Neural progenitor cell (in vitro differentiated cells): ENCODE measurements around the gene STX8. TPM values are rescaled to one million over a fixed set of nuclear protein-coding genes. Genes with fewer than 3 reads are reported as not detected.

Experiments used
- DNase-seq: peaks from one replicate; pipeline ENCODE4 v3.0.0-alpha.2; 2016; ENCODE audit warnings: low spot score
- H2AFZ ChIP-seq: fragments of 200-600 bp; sonication (generic); replicated peaks from 2 replicates; pipeline ENCODE4 v1.6.1; 2016; ENCODE audit warnings: antibody characterized with exemption
- H3F3A ChIP-seq: fragments of 200-600 bp; sonication (generic); 2 replicates; pipeline ENCODE4 v1.6.1; 2016; ENCODE audit warnings: antibody characterized with exemption, low read depth
- H3K27ac ChIP-seq: fragments of 200-600 bp; sonication (generic); 2 replicates; pipeline ENCODE4 v1.5.1; 2016; ENCODE audit warnings: mild to moderate bottlenecking
- H3K27me3 ChIP-seq: fragments of 200-600 bp; sonication (generic); 2 replicates; pipeline ENCODE4 v1.6.1; 2016; ENCODE audit warnings: mild to moderate bottlenecking, moderate library complexity
- H3K36me3 ChIP-seq: fragments of 200-600 bp; sonication (generic); 2 replicates; pipeline ENCODE4 v1.5.1; 2016
- H3K4me1 ChIP-seq: fragments of 200-600 bp; sonication (generic); 2 replicates; pipeline ENCODE4 v1.6.1; 2016; ENCODE audit warnings: mixed run types
- H3K4me2 ChIP-seq: fragments of 200-600 bp; sonication (generic); 2 replicates; pipeline ENCODE4 v1.6.1; 2016
- H3K4me3 ChIP-seq: fragments of 200-600 bp; sonication (generic); 2 replicates; pipeline ENCODE4 v1.5.1; 2016
- H3K79me2 ChIP-seq: fragments of 200-600 bp; sonication (generic); 2 replicates; pipeline ENCODE4 v1.6.1; 2016; ENCODE audit warnings: low read depth
- H3K9ac ChIP-seq: fragments of 200-600 bp; sonication (generic); 2 replicates; pipeline ENCODE4 v1.6.1; 2016
- H3K9me3 ChIP-seq: fragments of 200-600 bp; sonication (generic); 2 replicates; pipeline ENCODE4 v1.5.1; 2016; ENCODE audit warnings: low read depth
- H4K20me1 ChIP-seq: fragments of 200-600 bp; sonication (generic); 2 replicates; pipeline ENCODE4 v1.6.1; 2016; ENCODE audit warnings: low read depth
- H3K27ac Mint-ChIP-seq: 3 replicates; pipeline ENCODE4 v1.8.0; 2021; ENCODE audit warnings: mixed read lengths
- H3K27me3 Mint-ChIP-seq: 2 replicates; pipeline ENCODE4 v1.8.0; 2022; ENCODE audit warnings: low read depth, mild to moderate bottlenecking, inconsistent platforms, moderate library complexity, mixed read lengths; ENCODE audit not compliant: insufficient read depth
- H3K36me3 Mint-ChIP-seq: 3 replicates; pipeline ENCODE4 v1.8.0; 2021; ENCODE audit warnings: mixed read lengths
- H3K4me1 Mint-ChIP-seq: 3 replicates; pipeline ENCODE4 v1.8.0; 2021; ENCODE audit warnings: mixed read lengths
- H3K4me3 Mint-ChIP-seq: 3 replicates; pipeline ENCODE4 v1.8.0; 2021; ENCODE audit warnings: mild to moderate bottlenecking, moderate library complexity, mixed read lengths
- H3K9me3 Mint-ChIP-seq: 3 replicates; pipeline ENCODE4 v1.8.0; 2020; ENCODE audit warnings: mixed read lengths
- EZH2 ChIP-seq: fragments of 200-600 bp; sonication (generic); IDR thresholded peaks from 2 replicates; pipeline ENCODE4 v1.6.1; 2017; ENCODE audit warnings: antibody characterized with exemption, mild to moderate bottlenecking, moderate library complexity
- EZH2phosphoT487 ChIP-seq: fragments of 200-600 bp; sonication (generic); IDR thresholded peaks from 2 replicates; pipeline ENCODE4 v1.6.1; 2017; ENCODE audit warnings: antibody characterized with exemption
- total RNA-seq: library from RNA; depleted of rRNA; stranded (reverse); fragments of >200 nt; gene quantifications from 2 replicates; pipeline ENCODE4 v1.2.3, GENCODE V29; 2015; ENCODE audit warnings: low replicate concordance
- TF ChIP-seq, protein P1 (sequence below): fragments of 200-600 bp; sonication (generic); IDR thresholded peaks from 2 replicates; pipeline ENCODE4 v1.5.1; 2017; ENCODE audit warnings: antibody characterized with exemption, mild to moderate bottlenecking

STX8 gene
- total RNA-seq, 1 donor from 2014 or later: 79.7 TPM

DNA sequence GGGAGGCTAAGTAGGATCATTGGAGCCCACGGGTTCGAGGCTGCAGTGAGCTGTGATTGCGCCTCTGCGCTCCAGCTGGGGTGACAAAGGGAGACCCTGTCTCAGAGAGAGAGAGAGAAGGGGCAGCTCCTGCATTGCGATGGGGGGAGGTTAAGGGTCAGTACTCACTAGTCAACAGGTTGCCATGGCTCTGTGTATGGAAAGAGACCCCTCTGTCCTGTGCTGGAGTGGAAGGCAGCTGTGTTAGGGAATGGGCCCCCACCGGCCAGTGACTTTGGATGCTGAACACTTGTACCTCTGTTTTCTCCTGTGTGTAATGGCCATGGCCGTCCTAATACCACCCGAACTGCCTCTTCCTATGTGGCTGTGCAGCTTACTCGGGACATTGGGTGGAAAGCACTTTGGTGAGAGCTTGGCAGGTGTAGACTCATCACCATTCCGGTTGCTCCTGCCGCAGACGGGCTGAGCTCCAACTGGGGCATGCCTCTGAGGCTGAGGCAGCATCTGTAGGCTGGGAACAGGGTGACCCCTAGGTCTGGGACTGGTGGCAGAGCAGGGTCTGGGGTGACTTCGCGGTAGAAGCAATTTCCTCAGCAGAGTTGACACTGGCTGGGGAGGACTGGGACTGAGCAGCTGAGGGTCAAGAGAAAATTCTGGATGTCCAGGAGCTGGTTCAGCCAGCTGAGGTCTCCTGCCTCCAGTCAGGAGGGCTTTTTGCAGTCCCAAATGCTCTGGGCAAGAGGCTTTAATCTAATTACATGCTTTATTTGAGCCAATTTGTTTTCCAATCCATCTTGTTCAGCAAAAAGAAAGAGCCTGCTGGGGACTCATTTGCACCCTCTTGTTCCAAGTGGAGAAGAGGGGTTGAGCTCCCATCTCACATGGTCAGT is 369.9 kb downstream of the STX8 start:
- H3K4me3 Mint-ChIP-seq: no peak overlapping the region
- no peak overlapping the region for H2AFZ ChIP-seq
- no peak overlapping the region for H3K9ac ChIP-seq
- H3K27ac ChIP-seq: no peak overlapping the region
- peak overlapping the region; percentile 56 for H3K4me2 ChIP-seq
- H3K4me3 ChIP-seq: no peak overlapping the region
- peaks cover 16% of the 10 kb centered on the region for H3K4me1 ChIP-seq
- no peaks in the 10 kb centered on the region for H3K9me3 ChIP-seq
- peaks cover 12% of the 10 kb centered on the region for H3F3A ChIP-seq
- peaks cover 39% of the 10 kb centered on the region for H3K27me3 Mint-ChIP-seq
- peaks cover 27% of the 10 kb centered on the region for H4K20me1 ChIP-seq
- no peak overlapping the region for H3K27ac Mint-ChIP-seq
- TF ChIP-seq EZH2 (no peak), EZH2phosphoT487 (no peak)
- TF ChIP-seq, protein P1, sequence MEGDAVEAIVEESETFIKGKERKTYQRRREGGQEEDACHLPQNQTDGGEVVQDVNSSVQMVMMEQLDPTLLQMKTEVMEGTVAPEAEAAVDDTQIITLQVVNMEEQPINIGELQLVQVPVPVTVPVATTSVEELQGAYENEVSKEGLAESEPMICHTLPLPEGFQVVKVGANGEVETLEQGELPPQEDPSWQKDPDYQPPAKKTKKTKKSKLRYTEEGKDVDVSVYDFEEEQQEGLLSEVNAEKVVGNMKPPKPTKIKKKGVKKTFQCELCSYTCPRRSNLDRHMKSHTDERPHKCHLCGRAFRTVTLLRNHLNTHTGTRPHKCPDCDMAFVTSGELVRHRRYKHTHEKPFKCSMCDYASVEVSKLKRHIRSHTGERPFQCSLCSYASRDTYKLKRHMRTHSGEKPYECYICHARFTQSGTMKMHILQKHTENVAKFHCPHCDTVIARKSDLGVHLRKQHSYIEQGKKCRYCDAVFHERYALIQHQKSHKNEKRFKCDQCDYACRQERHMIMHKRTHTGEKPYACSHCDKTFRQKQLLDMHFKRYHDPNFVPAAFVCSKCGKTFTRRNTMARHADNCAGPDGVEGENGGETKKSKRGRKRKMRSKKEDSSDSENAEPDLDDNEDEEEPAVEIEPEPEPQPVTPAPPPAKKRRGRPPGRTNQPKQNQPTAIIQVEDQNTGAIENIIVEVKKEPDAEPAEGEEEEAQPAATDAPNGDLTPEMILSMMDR: no peak
- no peaks in the 10 kb centered on the region for H3K79me2 ChIP-seq
- peaks cover 21% of the 10 kb centered on the region for H3K4me1 Mint-ChIP-seq
- DNase-seq: peak; percentile 55
- no peaks in the 10 kb centered on the region for H3K36me3 Mint-ChIP-seq
- H3K36me3 ChIP-seq: no peaks in the 10 kb centered on the region
- peaks cover 84% of the 10 kb centered on the region for H3K27me3 ChIP-seq
- H3K9me3 Mint-ChIP-seq: peaks cover 14% of the 10 kb centered on the region

DNA sequence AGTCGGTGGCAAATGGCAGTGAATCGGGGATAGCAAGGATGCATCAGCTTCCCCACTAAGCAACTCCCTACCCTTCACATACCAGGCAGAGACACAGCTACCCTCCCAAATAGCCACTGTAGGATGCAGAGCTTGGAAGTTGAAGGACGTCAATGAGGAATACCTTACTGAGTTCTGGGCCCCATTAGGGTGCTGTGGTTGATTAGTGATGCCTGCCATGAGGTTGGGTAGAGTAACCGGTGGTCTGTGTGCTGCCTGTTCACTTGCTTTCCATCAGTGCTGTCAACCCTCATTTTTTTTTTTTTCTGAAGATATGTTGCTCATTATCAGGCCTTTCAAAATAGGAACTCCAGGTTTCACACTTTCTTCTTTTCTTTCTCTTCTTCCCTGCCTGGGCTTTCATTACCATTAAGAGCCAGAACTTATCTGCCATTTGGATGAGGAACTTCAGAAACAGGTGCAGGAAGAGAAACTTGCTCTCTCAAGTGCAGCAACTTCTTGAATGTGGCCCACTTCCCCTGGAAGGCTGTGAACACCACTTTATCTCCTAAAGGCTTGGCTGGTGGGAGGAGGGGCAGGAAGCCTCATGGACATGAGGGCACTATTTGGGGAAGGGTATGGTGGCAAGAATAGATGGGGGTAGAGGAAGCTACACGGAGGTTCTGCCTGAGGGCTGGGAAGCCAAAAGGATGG is 370.8 kb downstream of the STX8 start:
- Mint-ChIP-seq H3K36me3 (no peaks in the 10 kb centered on the region), H3K27me3 (peaks cover 33% of the 10 kb centered on the region), H3K4me1 (peaks cover 29% of the 10 kb centered on the region), H3K9me3 (peaks cover 14% of the 10 kb centered on the region), H3K27ac (no peak overlapping the region), H3K4me3 (peak overlapping the region; percentile 41)
- H4K20me1 ChIP-seq: peaks cover 35% of the 10 kb centered on the region
- no peak overlapping the region for H3K27ac ChIP-seq
- TF ChIP-seq EZH2 (no peak), EZH2phosphoT487 (no peak)
- TF ChIP-seq, protein P1: no peak
- DNase-seq: no peak
- H2AFZ ChIP-seq: no peak overlapping the region
- no peaks in the 10 kb centered on the region for H3K9me3 ChIP-seq
- H3K4me2 ChIP-seq: no peak overlapping the region
- H3K4me3 ChIP-seq: no peak overlapping the region
- H3K4me1 ChIP-seq: peaks cover 26% of the 10 kb centered on the region
- peaks cover 21% of the 10 kb centered on the region for H3F3A ChIP-seq
- no peaks in the 10 kb centered on the region for H3K36me3 ChIP-seq
- H3K27me3 ChIP-seq: peaks cover 86% of the 10 kb centered on the region
- H3K79me2 ChIP-seq: no peaks in the 10 kb centered on the region
- no peak overlapping the region for H3K9ac ChIP-seq

DNA sequence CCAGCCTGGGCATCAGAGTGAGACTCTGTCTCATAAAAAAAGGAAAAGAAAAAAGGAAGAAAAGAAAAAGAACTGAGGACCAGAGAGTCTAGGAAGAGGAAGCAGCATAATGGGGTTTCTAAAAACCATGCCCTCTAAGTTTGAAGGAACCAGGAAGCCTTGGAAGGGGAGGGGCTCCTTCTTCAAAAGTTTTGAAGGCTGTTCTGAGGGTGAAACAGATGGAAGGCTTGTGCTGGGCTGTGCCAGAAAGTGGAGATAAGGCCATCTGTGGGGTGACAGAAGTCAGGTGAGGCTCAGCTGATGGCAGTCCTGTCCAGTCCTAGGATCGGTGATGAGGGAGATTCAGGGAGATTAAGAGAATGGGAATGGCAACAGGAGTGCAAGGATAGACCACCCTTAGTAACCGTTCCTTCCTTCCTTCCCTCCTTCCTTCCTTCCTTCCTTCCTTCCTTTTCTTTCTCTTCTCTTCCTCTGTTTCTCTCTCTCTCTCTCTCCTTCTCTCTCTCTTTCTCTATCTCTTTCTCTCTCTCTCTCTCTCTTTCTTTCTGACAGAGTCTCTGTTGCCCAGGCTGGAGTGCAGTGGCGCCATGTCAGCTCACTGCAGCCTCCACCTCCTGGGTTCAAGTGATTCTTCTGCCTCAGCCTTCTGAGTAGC is 371.7 kb downstream of the STX8 start:
- Mint-ChIP-seq H3K9me3 (peaks cover 19% of the 10 kb centered on the region), H3K4me1 (peaks cover 29% of the 10 kb centered on the region), H3K27ac (no peak overlapping the region), H3K27me3 (peaks cover 26% of the 10 kb centered on the region), H3K4me3 (no peak overlapping the region), H3K36me3 (no peaks in the 10 kb centered on the region)
- no peaks in the 10 kb centered on the region for H3K36me3 ChIP-seq
- no peak overlapping the region for H2AFZ ChIP-seq
- H3F3A ChIP-seq: peaks cover 29% of the 10 kb centered on the region
- no peak for TF ChIP-seq EZH2
- no peak for TF ChIP-seq EZH2phosphoT487
- TF ChIP-seq, protein P1: no peak
- peaks cover 32% of the 10 kb centered on the region for H3K4me1 ChIP-seq
- no peak overlapping the region for H3K4me3 ChIP-seq
- H3K9ac ChIP-seq: no peak overlapping the region
- H3K4me2 ChIP-seq: no peak overlapping the region
- DNase-seq: no peak
- no peak overlapping the region for H3K27ac ChIP-seq
- peaks cover 36% of the 10 kb centered on the region for H4K20me1 ChIP-seq
- no peaks in the 10 kb centered on the region for H3K9me3 ChIP-seq
- H3K27me3 ChIP-seq: peaks cover 77% of the 10 kb centered on the region
- no peaks in the 10 kb centered on the region for H3K79me2 ChIP-seq
